Esophagus muscularis mucosa (tissue), 4 donors: ENCODE data around the gene IL37.

ENCODE experiments used
- EP300 ChIP-seq: sonication (generic); formaldehyde crosslinking; IDR thresholded peaks from one replicate; pipeline ENCODE4 v1.6.1; 2017; ENCODE audit warnings: antibody characterized with exemption
- POLR2A ChIP-seq: fragments of 450-650 bp; IDR thresholded peaks from one replicate; pipeline ENCODE4 v1.6.1; 2017; ENCODE audit warnings: antibody characterized with exemption, moderate library complexity, mild to moderate bottlenecking, low read depth
- POLR2AphosphoS5 ChIP-seq, 2 donors: sonication (generic); formaldehyde crosslinking; IDR thresholded peaks; one replicate each; pipeline ENCODE4 v1.6.1; 2017; ENCODE audit warnings: antibody characterized with exemption in 2 of 2
- TF ChIP-seq, protein P1 (sequence below), 3 experiments: fragments of 200-600 bp in 2 of 3; fragments of 450-650 bp in 1 of 3; sonication (generic) in 2 of 3; IDR thresholded peaks; one replicate each; pipeline ENCODE4 v1.5.1; 2017 to 2019; ENCODE audit warnings: antibody characterized with exemption in 3 of 3, mild to moderate bottlenecking in 2 of 3, moderate library complexity in 1 of 3

GRCh38 chr2:112949456-112949855 is 38.5 kb downstream of the IL37 start:
- TF ChIP-seq, protein P1, sequence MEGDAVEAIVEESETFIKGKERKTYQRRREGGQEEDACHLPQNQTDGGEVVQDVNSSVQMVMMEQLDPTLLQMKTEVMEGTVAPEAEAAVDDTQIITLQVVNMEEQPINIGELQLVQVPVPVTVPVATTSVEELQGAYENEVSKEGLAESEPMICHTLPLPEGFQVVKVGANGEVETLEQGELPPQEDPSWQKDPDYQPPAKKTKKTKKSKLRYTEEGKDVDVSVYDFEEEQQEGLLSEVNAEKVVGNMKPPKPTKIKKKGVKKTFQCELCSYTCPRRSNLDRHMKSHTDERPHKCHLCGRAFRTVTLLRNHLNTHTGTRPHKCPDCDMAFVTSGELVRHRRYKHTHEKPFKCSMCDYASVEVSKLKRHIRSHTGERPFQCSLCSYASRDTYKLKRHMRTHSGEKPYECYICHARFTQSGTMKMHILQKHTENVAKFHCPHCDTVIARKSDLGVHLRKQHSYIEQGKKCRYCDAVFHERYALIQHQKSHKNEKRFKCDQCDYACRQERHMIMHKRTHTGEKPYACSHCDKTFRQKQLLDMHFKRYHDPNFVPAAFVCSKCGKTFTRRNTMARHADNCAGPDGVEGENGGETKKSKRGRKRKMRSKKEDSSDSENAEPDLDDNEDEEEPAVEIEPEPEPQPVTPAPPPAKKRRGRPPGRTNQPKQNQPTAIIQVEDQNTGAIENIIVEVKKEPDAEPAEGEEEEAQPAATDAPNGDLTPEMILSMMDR (IDR thresholded peaks at IDR 0.05), result no peak
- no peak for TF ChIP-seq POLR2AphosphoS5 (IDR thresholded peaks at IDR 0.05)
- TF ChIP-seq POLR2A, result no peak
- TF ChIP-seq EP300, result no peak
